ENCODE data around the gene HBP1.
"Not testable (repeated sequence)": the region's sequence is repeated elsewhere in the genome, so short reads cannot be mapped to it uniquely, and the experiment has no call there.

HBP1 gene

GRCh38 chr7:107155726-107156125, 13.1 kb upstream of the HBP1 start:
- DNase-seq (ENCODE audit: low read depth in 2 of 2) = not testable (repeated sequence)

GRCh38 chr7:107157091-107157490, 11.7 kb upstream of the HBP1 start:
- DNase-seq (ENCODE audit: low read depth in 2 of 2) = no peak

- DNase-seq (ENCODE audit: low read depth in 2 of 2) = no peak
Measured at GRCh38 chr7:107158028-107158427, 10.8 kb upstream of the HBP1 start.

- no peak for DNase-seq (ENCODE audit: low read depth in 2 of 2)
Measured at GRCh38 chr7:107160389-107160788, 8.4 kb upstream of the HBP1 start.

GRCh38 chr7:107161415-107161814, 7.4 kb upstream of the HBP1 start:
- no peak for DNase-seq (ENCODE audit: low read depth in 2 of 2)

- DNase-seq (ENCODE audit: low read depth in 2 of 2) = no peak
Measured at GRCh38 chr7:107162475-107162874, 6.3 kb upstream of the HBP1 start.

- no peak for DNase-seq (ENCODE audit: low read depth in 2 of 2)
Measured at GRCh38 chr7:107164092-107164491, 4.7 kb upstream of the HBP1 start.

GRCh38 chr7:107165341-107165740, 3.5 kb upstream of the HBP1 start:
- DNase-seq (ENCODE audit: low read depth in 2 of 2) = no peak

GRCh38 chr7:107166736-107167426, 1.9 kb upstream of the HBP1 start:
- no peak for DNase-seq (ENCODE audit: low read depth in 2 of 2)

- peak; percentile 43 to 53 for DNase-seq (ENCODE audit: low read depth in 2 of 2)
Measured at GRCh38 chr7:107167483-107168232, 1.1 kb upstream of the HBP1 start.

- DNase-seq (ENCODE audit: low read depth in 2 of 2) = peak; percentile 78 to 79
Measured at GRCh38 chr7:107169120-107170050, 582 bp downstream of the HBP1 start.

- no peak for DNase-seq (ENCODE audit: low read depth in 2 of 2)
Measured at GRCh38 chr7:107170051-107170915, 1.5 kb downstream of the HBP1 start.

- DNase-seq (ENCODE audit: low read depth in 2 of 2) = no peak
Measured at GRCh38 chr7:107171496-107171895, 2.7 kb downstream of the HBP1 start.

- no peak for DNase-seq (ENCODE audit: low read depth in 2 of 2)
Measured at GRCh38 chr7:107172276-107173032, 3.7 kb downstream of the HBP1 start.

GRCh38 chr7:107173191-107173590, 4.4 kb downstream of the HBP1 start:
- DNase-seq (ENCODE audit: low read depth in 2 of 2) = no peak

- DNase-seq (ENCODE audit: low read depth in 2 of 2) = no peak
Measured at GRCh38 chr7:107173691-107174406, 5.0 kb downstream of the HBP1 start.

GRCh38 chr7:107179326-107180164, 10.7 kb downstream of the HBP1 start:
- DNase-seq (ENCODE audit: low read depth in 2 of 2) = no peak

GRCh38 chr7:107180378-107180777, 11.6 kb downstream of the HBP1 start:
- peak; percentile 47 to 60 for DNase-seq (ENCODE audit: low read depth in 2 of 2)

- no peak for DNase-seq (ENCODE audit: low read depth in 2 of 2)
Measured at GRCh38 chr7:107181172-107181571, 12.4 kb downstream of the HBP1 start.
